ENCODE measurements around the gene GALK2. TPM values are rescaled to one million over a fixed set of nuclear protein-coding genes. Genes with fewer than 3 reads are reported as not detected.
"Not testable (repeated sequence)": the region's sequence is repeated elsewhere in the genome, so short reads cannot be mapped to it uniquely, and the experiment has no call there.

Gene GALK2
- total RNA-seq, 1 donor from 2014 or later = 28.6 TPM

GRCh38 chr15:49196856-49197255, 26.8 kb downstream of the GALK2 start:
- no peak overlapping the region for H3K4me3 ChIP-seq (ENCODE audit: low read depth, low read length)
- TF ChIP-seq CTCF (IDR thresholded peaks at IDR 0.05; ENCODE audit: insufficient read depth, low read length, poor library complexity, severe bottlenecking) = no peak
- no peaks in the 10 kb centered on the region for H3K36me3 ChIP-seq (ENCODE audit: control insufficient read depth, insufficient read depth, low read length)
- H3K27me3 ChIP-seq (ENCODE audit: control insufficient read depth, insufficient read depth, low read length) = no peaks in the 10 kb centered on the region
- no peak for DNase-seq (ENCODE audit: low read depth)

- no peak for DNase-seq (ENCODE audit: low read depth)
- Histone ChIP-seq H3K36me3 (ENCODE audit: control insufficient read depth, insufficient read depth, low read length) (no peaks in the 10 kb centered on the region), H3K27me3 (ENCODE audit: control insufficient read depth, insufficient read depth, low read length) (no peaks in the 10 kb centered on the region), H3K4me3 (ENCODE audit: low read depth, low read length) (no peak overlapping the region)
- TF ChIP-seq CTCF (IDR thresholded peaks at IDR 0.05; ENCODE audit: insufficient read depth, low read length, poor library complexity, severe bottlenecking) = no peak
Measured at GRCh38 chr15:49199666-49200065, 29.6 kb downstream of the GALK2 start.

- H3K27me3 ChIP-seq (ENCODE audit: control insufficient read depth, insufficient read depth, low read length) = no peaks in the 10 kb centered on the region
- no peak for DNase-seq (ENCODE audit: low read depth)
- H3K4me3 ChIP-seq (ENCODE audit: low read depth, low read length) = no peak overlapping the region
- no peaks in the 10 kb centered on the region for H3K36me3 ChIP-seq (ENCODE audit: control insufficient read depth, insufficient read depth, low read length)
- no peak for TF ChIP-seq CTCF (IDR thresholded peaks at IDR 0.05; ENCODE audit: insufficient read depth, low read length, poor library complexity, severe bottlenecking)
Measured at GRCh38 chr15:49200347-49200746, 30.3 kb downstream of the GALK2 start.

DNA sequence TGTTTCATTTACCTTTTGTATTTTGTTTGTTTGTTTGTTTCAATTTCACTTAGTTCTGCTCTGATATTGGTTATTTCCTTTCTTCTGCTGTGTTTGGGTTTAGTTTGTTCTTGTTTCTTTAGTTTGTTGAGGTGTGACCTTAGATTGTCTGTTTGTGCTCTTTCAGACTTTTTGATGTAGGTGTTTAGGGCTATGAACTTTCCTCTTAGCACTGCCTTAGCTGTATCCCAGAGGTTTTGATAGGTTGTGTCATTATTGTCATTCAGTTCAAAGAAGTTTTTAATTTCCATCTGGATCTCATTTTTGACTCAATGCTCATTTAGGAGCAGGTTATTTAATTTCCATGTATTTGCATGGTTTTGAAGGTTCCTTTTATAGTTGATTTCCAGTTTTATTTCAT, 38.1 kb downstream of the GALK2 start:
- H3K4me3 ChIP-seq (ENCODE audit: low read depth, low read length); DNase-seq (ENCODE audit: low read depth); H3K36me3 ChIP-seq (ENCODE audit: control insufficient read depth, insufficient read depth, low read length); H3K27me3 ChIP-seq (ENCODE audit: control insufficient read depth, insufficient read depth, low read length): not testable (repeated sequence)

DNA sequence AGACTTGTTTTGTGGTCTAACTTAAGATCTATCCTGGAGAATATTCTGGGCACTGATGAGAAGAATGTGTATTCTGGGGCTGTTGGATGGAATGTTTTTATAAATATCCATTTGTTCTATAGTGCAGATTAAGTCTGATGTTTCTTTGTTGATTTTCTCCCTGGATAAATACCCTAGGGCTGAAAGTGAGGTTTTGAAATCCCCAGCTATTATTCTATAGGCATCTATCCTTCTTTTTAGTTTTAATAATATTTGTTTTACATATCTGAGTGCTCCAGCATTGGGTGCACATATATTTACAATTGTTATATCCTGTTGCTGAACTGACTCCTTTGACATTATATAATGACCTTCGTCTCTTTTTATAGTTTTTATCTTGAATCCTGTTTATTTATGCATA, 42.9 kb downstream of the GALK2 start:
- TF ChIP-seq CTCF (IDR thresholded peaks at IDR 0.05; ENCODE audit: insufficient read depth, low read length, poor library complexity, severe bottlenecking) = no peak
- no peak for DNase-seq (ENCODE audit: low read depth)

DNA sequence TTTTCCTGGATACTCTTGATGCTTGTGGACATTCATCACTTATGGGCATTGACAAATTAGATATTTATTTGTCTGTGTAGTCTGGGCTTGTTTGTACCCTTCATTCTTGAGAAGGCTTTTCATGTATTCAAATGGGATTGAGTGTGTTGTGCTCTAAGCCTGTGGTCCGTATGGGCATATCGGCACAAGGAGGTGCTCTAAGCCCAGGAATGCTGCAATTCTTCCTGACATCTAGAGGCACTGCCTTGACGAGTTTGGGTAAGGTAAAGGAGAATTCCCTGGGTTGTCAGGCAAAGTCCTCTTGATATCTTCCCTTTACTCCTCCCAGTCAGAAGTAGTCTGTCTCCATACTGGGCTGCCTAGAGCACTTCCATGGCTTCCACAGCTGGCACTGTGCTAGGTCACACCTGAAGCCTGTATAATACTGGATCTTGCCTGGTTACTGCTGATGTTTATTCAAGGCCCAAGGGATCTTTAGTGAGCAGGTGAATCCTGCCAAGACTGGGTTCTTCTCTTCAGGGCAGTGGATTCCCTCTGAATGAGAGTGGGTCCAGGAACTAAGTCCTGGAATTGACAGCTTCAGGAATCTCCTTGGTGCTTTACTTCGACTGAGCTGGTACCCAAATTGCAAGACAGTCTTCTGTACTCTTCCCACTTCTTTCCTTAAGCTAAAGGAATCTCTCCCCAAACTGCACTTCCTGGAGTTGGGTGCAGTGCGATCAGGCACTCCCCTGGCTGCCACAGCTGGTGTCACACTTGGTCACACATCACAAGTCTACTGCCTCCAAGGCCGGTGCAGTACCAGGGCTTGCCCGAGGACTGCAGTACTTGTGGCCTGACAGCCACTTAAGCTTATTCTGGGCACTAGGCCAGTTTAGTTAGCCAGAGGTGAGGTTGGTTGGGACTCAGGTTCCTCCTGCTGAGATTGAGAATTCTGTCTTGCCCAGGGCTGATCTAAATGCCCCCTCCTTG, 46.0 kb downstream of the GALK2 start:
- peak; percentile 23 for TF ChIP-seq CTCF (IDR thresholded peaks at IDR 0.05; ENCODE audit: insufficient read depth, low read length, poor library complexity, severe bottlenecking)
- peak; percentile 41 for DNase-seq (ENCODE audit: low read depth)
- no peak overlapping the region for H3K4me3 ChIP-seq (ENCODE audit: low read depth, low read length)
- no peaks in the 10 kb centered on the region for H3K27me3 ChIP-seq (ENCODE audit: control insufficient read depth, insufficient read depth, low read length)
- H3K36me3 ChIP-seq (ENCODE audit: control insufficient read depth, insufficient read depth, low read length) = no peaks in the 10 kb centered on the region

More for the DNA sequence above, 42.9 kb downstream of the GALK2 start:
- H3K4me3 ChIP-seq (ENCODE audit: low read depth, low read length) = no peak overlapping the region
- no peaks in the 10 kb centered on the region for H3K36me3 ChIP-seq (ENCODE audit: control insufficient read depth, insufficient read depth, low read length)
- no peaks in the 10 kb centered on the region for H3K27me3 ChIP-seq (ENCODE audit: control insufficient read depth, insufficient read depth, low read length)
